Measurements from ENCODE around the gene ZNF469.

- TF ChIP-seq ATF6 (CRISPR knock-in tag; IDR thresholded peaks at IDR 0.05) (no peak), ATF2 (CRISPR knock-in tag; IDR thresholded peaks at IDR 0.05; ENCODE audit: borderline replicate concordance, low read depth) (no peak), CTCF (IDR thresholded peaks at IDR 0.05) (no peak), SP1 (CRISPR knock-in tag; conservative IDR thresholded peaks at IDR 0.05) (no peak), USF2 (CRISPR knock-in tag; IDR thresholded peaks at IDR 0.05) (no peak), MXD4 (CRISPR knock-in tag; IDR thresholded peaks at IDR 0.05; ENCODE audit: borderline replicate concordance) (no peak), IRF2 (CRISPR knock-in tag; IDR thresholded peaks at IDR 0.05; ENCODE audit: borderline replicate concordance, low read depth) (no peak), PRDM15 (CRISPR knock-in tag; IDR thresholded peaks at IDR 0.05) (no peak)
These were observed 43.9 kb upstream of the ZNF469 start for GRCh38 chr16:88338896-88339295.

Measured in WTC11 (cell line).